HG02943 (cell line): ENCODE data around the gene SGMS1.
"Not testable (repeated sequence)": the region's sequence is repeated elsewhere in the genome, so short reads cannot be mapped to it uniquely, and the experiment has no call there.

ENCODE experiments used
- ATAC-seq: cut with Tn5 transposase; IDR thresholded peaks from one replicate; pipeline ENCODE4 v1.9.1; 2021; ENCODE audit warnings: mild to moderate bottlenecking, low read depth, moderate library complexity; ENCODE audit not compliant: unreplicated experiment

SGMS1 gene

GRCh38 chr10:50477287-50478203 is 146.2 kb downstream of the SGMS1 start:
- no peak for ATAC-seq

- ATAC-seq: no peak
These were observed 150.0 kb downstream of the SGMS1 start for GRCh38 chr10:50473756-50474155.

- no peak for ATAC-seq
These were observed 150.8 kb downstream of the SGMS1 start for GRCh38 chr10:50472914-50473313.

GRCh38 chr10:50471583-50471975 is 152.2 kb downstream of the SGMS1 start:
- ATAC-seq: no peak

- no peak for ATAC-seq
These were observed 152.8 kb downstream of the SGMS1 start for GRCh38 chr10:50470798-50471582.

GRCh38 chr10:50470345-50470744 is 153.4 kb downstream of the SGMS1 start:
- peak; percentile 52 for ATAC-seq

GRCh38 chr10:50469778-50470193 is 154.0 kb downstream of the SGMS1 start:
- ATAC-seq: no peak

- ATAC-seq: no peak
These were observed 154.5 kb downstream of the SGMS1 start for GRCh38 chr10:50469288-50469687.

GRCh38 chr10:50467209-50467608 is 156.5 kb downstream of the SGMS1 start:
- no peak for ATAC-seq

- ATAC-seq: no peak
These were observed 159.7 kb downstream of the SGMS1 start for GRCh38 chr10:50464004-50464409.

- no peak for ATAC-seq
These were observed 161.9 kb downstream of the SGMS1 start for GRCh38 chr10:50461834-50462233.

GRCh38 chr10:50461123-50461522 is 162.6 kb downstream of the SGMS1 start:
- no peak for ATAC-seq

- ATAC-seq: no peak
These were observed 167.0 kb downstream of the SGMS1 start for GRCh38 chr10:50456719-50457118.

GRCh38 chr10:50453940-50454339 is 169.8 kb downstream of the SGMS1 start:
- no peak for ATAC-seq

GRCh38 chr10:50452603-50453002 is 171.2 kb downstream of the SGMS1 start:
- no peak for ATAC-seq

- no peak for ATAC-seq
These were observed 176.1 kb downstream of the SGMS1 start for GRCh38 chr10:50447691-50448090.

- ATAC-seq: not testable (repeated sequence)
These were observed 178.0 kb downstream of the SGMS1 start for GRCh38 chr10:50445777-50446176.

- no peak for ATAC-seq
These were observed 183.3 kb downstream of the SGMS1 start for GRCh38 chr10:50440489-50440888.

GRCh38 chr10:50439806-50440205 is 183.9 kb downstream of the SGMS1 start:
- no peak for ATAC-seq

- no peak for ATAC-seq
These were observed 184.6 kb downstream of the SGMS1 start for GRCh38 chr10:50439187-50439586.
